IMR-90 (cell line): Measurements from ENCODE around the gene PHEX. TPM values are rescaled to one million over a fixed set of nuclear protein-coding genes. Genes with fewer than 3 reads are reported as not detected.

Experiments used
- ATAC-seq: fragments of 200-7000 bp; cut with Tn5 transposase; 2 replicates; pipeline ENCODE4 v1.9.1; 2020; ENCODE audit warnings: low read depth, mild to moderate bottlenecking, moderate library complexity
- BruUV-seq: library from RNA; stranded (reverse); fragments of 400-500 nt; replicated peaks from 2 replicates; lab custom pipeline; 2021; lab: Mats Ljungman, UMichigan
- CTCF ChIA-PET: fragments of 300-600 bp; formaldehyde crosslinking; extraction: SDS; loops from one replicate; lab custom pipeline; 2021; ENCODE audit warnings: antibody characterized with exemption; lab: Yijun Ruan, JAX
- POLR2A ChIA-PET: fragments of 300-600 bp; sonication (Branson Sonifier 250); formaldehyde crosslinking; loops from one replicate; lab custom pipeline; 2022; ENCODE audit warnings: antibody characterized with exemption; ENCODE audit not compliant: unreplicated experiment; lab: Charles Lee
- DNase-seq: peaks from one replicate; pipeline ENCODE4 v3.0.0; 2013
- H2AFZ ChIP-seq: replicated peaks from 2 replicates; pipeline ENCODE3; 2013; ENCODE audit warnings: low read length, mild to moderate bottlenecking; ENCODE audit not compliant: poor library complexity
- H2AK5ac ChIP-seq: 2 replicates; pipeline ENCODE4 v1.6.1; 2013; ENCODE audit warnings: low read depth, low read length, inconsistent platforms
- H2AK9ac ChIP-seq: replicated peaks from 2 replicates; pipeline ENCODE3; 2013; ENCODE audit warnings: mild to moderate bottlenecking, low read depth, low read length, moderate library complexity; ENCODE audit not compliant: poor library complexity
- H2BK120ac ChIP-seq: 2 replicates; pipeline ENCODE4 v1.6.1; 2013; ENCODE audit warnings: low read depth, low read length, inconsistent platforms
- H2BK15ac ChIP-seq: 3 replicates; pipeline ENCODE4 v1.6.1; 2013; ENCODE audit warnings: low read depth, low read length, inconsistent platforms
- H2BK20ac ChIP-seq: 2 replicates; pipeline ENCODE4 v1.6.1; 2013; ENCODE audit warnings: low read depth, mild to moderate bottlenecking, inconsistent platforms, low read length, moderate library complexity
- H2BK5ac ChIP-seq: 2 replicates; pipeline ENCODE4 v1.6.1; 2013; ENCODE audit warnings: mild to moderate bottlenecking, low read depth, low read length, inconsistent platforms; ENCODE audit not compliant: poor library complexity, severe bottlenecking
- H3K14ac ChIP-seq: replicated peaks from 2 replicates; pipeline ENCODE4 v1.6.1; 2013; ENCODE audit warnings: low read depth, low read length, inconsistent platforms
- H3K18ac ChIP-seq: 2 replicates; pipeline ENCODE4 v1.6.1; 2013; ENCODE audit warnings: low read depth, low read length, control low read depth
- H3K23ac ChIP-seq: 2 replicates; pipeline ENCODE4 v1.6.1; 2013; ENCODE audit warnings: low read depth, low read length, inconsistent platforms
- H3K27ac ChIP-seq: 2 replicates; pipeline ENCODE4 v1.5.1; 2013; ENCODE audit warnings: mild to moderate bottlenecking, control low read depth, low read length; ENCODE audit not compliant: insufficient read depth
- H3K27me3 ChIP-seq: 2 replicates; pipeline ENCODE4 v1.6.1; 2013; ENCODE audit warnings: low read length; ENCODE audit not compliant: control insufficient read depth, insufficient read depth
- H3K36me3 ChIP-seq: 2 replicates; pipeline ENCODE4 v1.6.1; 2013; ENCODE audit warnings: low read length, mixed read lengths; ENCODE audit not compliant: control insufficient read depth, insufficient read depth
- H3K4ac ChIP-seq: 2 replicates; pipeline ENCODE4 v1.6.1; 2013; ENCODE audit warnings: low read depth, low read length, inconsistent platforms
- H3K4me1 ChIP-seq: 2 replicates; pipeline ENCODE4 v1.6.1; 2013; ENCODE audit warnings: low read length, mixed read lengths; ENCODE audit not compliant: control insufficient read depth, insufficient read depth
- H3K4me2 ChIP-seq: 2 replicates; pipeline ENCODE4 v1.6.1; 2013; ENCODE audit warnings: low read depth, mild to moderate bottlenecking, control low read depth, low read length, moderate library complexity
- H3K4me3 ChIP-seq: 2 replicates; pipeline ENCODE4 v1.5.1; 2013; ENCODE audit warnings: low read depth, mild to moderate bottlenecking, control low read depth, low read length, moderate library complexity; ENCODE audit not compliant: insufficient read depth
- H3K56ac ChIP-seq: 2 replicates; pipeline ENCODE4 v1.6.1; 2013; ENCODE audit warnings: low read length, inconsistent platforms; ENCODE audit not compliant: insufficient read depth; ENCODE audit errors: extremely low read depth
- H3K79me1 ChIP-seq, 2 experiments: 2 replicates each; pipeline ENCODE4 v1.6.1; 2013; ENCODE audit warnings: low read length in 2 of 2, inconsistent platforms in 1 of 2, low read depth in 1 of 2
- H3K9ac ChIP-seq: 2 replicates; pipeline ENCODE4 v1.6.1; 2013; ENCODE audit warnings: low read depth, low read length, control low read depth
- H3K9me1 ChIP-seq: 2 replicates; pipeline ENCODE4 v1.6.1; 2013; ENCODE audit warnings: low read length, inconsistent platforms; ENCODE audit not compliant: insufficient read depth
- H3K9me3 ChIP-seq: 2 replicates; pipeline ENCODE4 v1.6.1; 2013; ENCODE audit warnings: low read length; ENCODE audit not compliant: control insufficient read depth, insufficient read depth
- H4K20me1 ChIP-seq: 2 replicates; pipeline ENCODE4 v1.6.1; 2013; ENCODE audit warnings: low read length, inconsistent platforms; ENCODE audit not compliant: insufficient read depth
- H4K5ac ChIP-seq: 2 replicates; pipeline ENCODE4 v1.6.1; 2013; ENCODE audit warnings: mild to moderate bottlenecking, low read depth, low read length, control low read depth
- H4K8ac ChIP-seq, 2 experiments: 2 replicates each; pipeline ENCODE4 v1.6.1; 2013; ENCODE audit warnings: low read depth in 2 of 2, low read length in 2 of 2, control low read depth in 1 of 2, inconsistent platforms in 1 of 2
- H4K91ac ChIP-seq: 2 replicates; pipeline ENCODE4 v1.6.1; 2013; ENCODE audit warnings: low read depth, low read length, inconsistent platforms; ENCODE audit not compliant: insufficient read depth
- BHLHE40 ChIP-seq: fragments of 150-350 bp; IDR thresholded peaks from 2 replicates; pipeline ENCODE4 v1.6.1; 2016; ENCODE audit warnings: mild to moderate bottlenecking, low read depth, low read length
- CEBPB ChIP-seq: IDR thresholded peaks from 2 replicates; pipeline ENCODE4 v1.6.1; 2012; ENCODE audit warnings: low read depth, low read length, improper control_type of control experiment
- CHD1 ChIP-seq: IDR thresholded peaks from 2 replicates; pipeline ENCODE4 v1.6.1; 2012; ENCODE audit warnings: low read depth, low read length, improper control_type of control experiment
- FOS ChIP-seq: fragments of 150-350 bp; IDR thresholded peaks from 2 replicates; pipeline ENCODE4 v1.6.1; 2016; ENCODE audit warnings: low read depth, low read length
- MAFK ChIP-seq: IDR thresholded peaks from 2 replicates; pipeline ENCODE4 v1.6.1; 2012; ENCODE audit warnings: low read depth, low read length, improper control_type of control experiment
- MAZ ChIP-seq: IDR thresholded peaks from 2 replicates; pipeline ENCODE4 v1.6.1; 2012; ENCODE audit warnings: low read depth, mild to moderate bottlenecking, low read length, improper control_type of control experiment, moderate library complexity, borderline replicate concordance
- MXI1 ChIP-seq: IDR thresholded peaks from 2 replicates; pipeline ENCODE4 v1.6.1; 2012; ENCODE audit warnings: low read depth, mild to moderate bottlenecking, low read length, moderate library complexity, borderline replicate concordance
- NFE2L2 ChIP-seq: fragments of 150-350 bp; IDR thresholded peaks from 2 replicates; pipeline ENCODE4 v1.6.1; 2016; ENCODE audit warnings: low read depth, mild to moderate bottlenecking, low read length
- POLR2A ChIP-seq: IDR thresholded peaks from 2 replicates; pipeline ENCODE4 v1.6.1; 2012; ENCODE audit warnings: mild to moderate bottlenecking, low read depth, low read length
- RAD21 ChIP-seq: IDR thresholded peaks from 2 replicates; pipeline ENCODE4 v1.6.1; 2012; ENCODE audit warnings: low read length, improper control_type of control experiment
- RCOR1 ChIP-seq: IDR thresholded peaks from 2 replicates; pipeline ENCODE4 v1.6.1; 2012; ENCODE audit warnings: mild to moderate bottlenecking, low read length, improper control_type of control experiment; ENCODE audit not compliant: insufficient replicate concordance
- RFX5 ChIP-seq: IDR thresholded peaks from 2 replicates; pipeline ENCODE4 v1.8.0; 2012; ENCODE audit warnings: low read depth, mild to moderate bottlenecking, low read length, moderate library complexity
- SMC3 ChIP-seq: fragments of 150-350 bp; IDR thresholded peaks from 2 replicates; pipeline ENCODE4 v1.6.1; 2016; ENCODE audit warnings: low read depth, mild to moderate bottlenecking, antibody characterized with exemption, low read length, moderate library complexity
- USF2 ChIP-seq: fragments of 150-350 bp; IDR thresholded peaks from 2 replicates; pipeline ENCODE4 v1.6.1; 2017; ENCODE audit warnings: mild to moderate bottlenecking, antibody characterized with exemption, low read length, low read depth
- WGBS, 2 experiments: methylation state at CpG; one replicate each; pipeline versions ENCODE4 v1.1.5 to v1.1.7; 2013; ENCODE audit warnings: missing lambda C conversion rate in 2 of 2; ENCODE audit not compliant: insufficient read length in 1 of 2; ENCODE audit errors: extremely low coverage in 2 of 2; 5-methylcytosine and 5-hydroxymethylcytosine counted together
- dilution Hi-C: fragments of 300-500 bp; cut with HindIII; formaldehyde crosslinking; loops from one replicate; pipeline ENCODE4 v1.14.3; 2018; ENCODE audit warnings: low sequenced_read_pairs; ENCODE audit not compliant: unreplicated experiment
- in situ Hi-C: fragments of 300-500 bp; cut with MboI; formaldehyde crosslinking; loops from 3 replicates; pipeline ENCODE4 v1.14.3; 2019; ENCODE audit warnings: low sequenced_read_pairs, inconsistent platforms, mixed read lengths
- intact Hi-C: fragments of 100-400 bp; cut with micrococcal nuclease; formaldehyde crosslinking; loops from 2 replicates; pipeline ENCODE4 v1.10.0; 2022
- polyA plus RNA-seq, 3 experiments: library from polyadenylated mRNA; depleted of rRNA; stranded (reverse); fragments of >200 nt; gene quantifications; 2 replicates each; pipeline ENCODE4 v1.2.3, GENCODE V29; 2012; ENCODE audit warnings: low replicate concordance in 1 of 3
- total RNA-seq: library from RNA; depleted of rRNA; stranded (reverse); fragments of >200 nt; gene quantifications from 2 replicates; pipeline ENCODE4 v1.2.3, GENCODE V29; 2012
- TF ChIP-seq, protein P1 (sequence below): conservative IDR thresholded peaks from 2 replicates; pipeline ENCODE4 v1.5.1; 2012; ENCODE audit warnings: mild to moderate bottlenecking, low read depth, low read length, improper control_type of control experiment
- TF ChIP-seq, protein P2 (sequence below): fragments of 150-350 bp; IDR thresholded peaks from 2 replicates; pipeline ENCODE4 v1.6.1; 2016; ENCODE audit warnings: low read depth, mild to moderate bottlenecking, low read length, moderate library complexity, borderline replicate concordance

PHEX gene
- total and polyA plus RNA-seq, 2 of the 4 experiments (the other 2 are of a cell fraction) = 0.10 to 0.18 TPM

- Histone ChIP-seq H2BK15ac (no peak overlapping the region), H2AFZ (no peak overlapping the region), H2AK5ac (no peak overlapping the region), H4K20me1 (no peaks in the 10 kb centered on the region), H2BK5ac (no peak overlapping the region), H3K27me3 (no peaks in the 10 kb centered on the region), H3K9me1 (no peaks in the 10 kb centered on the region), H3K4me3 (no peak overlapping the region), H3K36me3 (no peaks in the 10 kb centered on the region), H4K8ac (no peak overlapping the region), H3K14ac (no peak overlapping the region), H3K79me1 (no peaks in the 10 kb centered on the region), H3K4me1 (peaks cover 4% of the 10 kb centered on the region), H3K4ac (no peak overlapping the region), H3K18ac (no peak overlapping the region), H2AK9ac (no peak overlapping the region), H3K9ac (no peak overlapping the region), H3K9me3 (no peaks in the 10 kb centered on the region), H4K5ac (no peak overlapping the region), H3K4me2 (no peak overlapping the region), H3K56ac (no peak overlapping the region), H3K23ac (no peak overlapping the region), H2BK120ac (no peak overlapping the region), H4K91ac (no peak overlapping the region), H2BK20ac (no peak overlapping the region), H3K27ac (no peak overlapping the region)
- ATAC-seq = no peak
- in situ Hi-C loops = no loop called here
- ChIA-PET CTCF (no interaction called here), POLR2A (no interaction called here)
- TF ChIP-seq, protein P1, sequence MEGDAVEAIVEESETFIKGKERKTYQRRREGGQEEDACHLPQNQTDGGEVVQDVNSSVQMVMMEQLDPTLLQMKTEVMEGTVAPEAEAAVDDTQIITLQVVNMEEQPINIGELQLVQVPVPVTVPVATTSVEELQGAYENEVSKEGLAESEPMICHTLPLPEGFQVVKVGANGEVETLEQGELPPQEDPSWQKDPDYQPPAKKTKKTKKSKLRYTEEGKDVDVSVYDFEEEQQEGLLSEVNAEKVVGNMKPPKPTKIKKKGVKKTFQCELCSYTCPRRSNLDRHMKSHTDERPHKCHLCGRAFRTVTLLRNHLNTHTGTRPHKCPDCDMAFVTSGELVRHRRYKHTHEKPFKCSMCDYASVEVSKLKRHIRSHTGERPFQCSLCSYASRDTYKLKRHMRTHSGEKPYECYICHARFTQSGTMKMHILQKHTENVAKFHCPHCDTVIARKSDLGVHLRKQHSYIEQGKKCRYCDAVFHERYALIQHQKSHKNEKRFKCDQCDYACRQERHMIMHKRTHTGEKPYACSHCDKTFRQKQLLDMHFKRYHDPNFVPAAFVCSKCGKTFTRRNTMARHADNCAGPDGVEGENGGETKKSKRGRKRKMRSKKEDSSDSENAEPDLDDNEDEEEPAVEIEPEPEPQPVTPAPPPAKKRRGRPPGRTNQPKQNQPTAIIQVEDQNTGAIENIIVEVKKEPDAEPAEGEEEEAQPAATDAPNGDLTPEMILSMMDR = no peak
- no peak for TF ChIP-seq CEBPB
- no peak for TF ChIP-seq SMC3
- no peak for TF ChIP-seq RCOR1
- TF ChIP-seq MAZ = no peak
- no peak for TF ChIP-seq BHLHE40
- no peak for TF ChIP-seq NFE2L2
- no peak for TF ChIP-seq RFX5
- no peak for TF ChIP-seq RAD21
- TF ChIP-seq POLR2A = no peak
- TF ChIP-seq, protein P2, sequence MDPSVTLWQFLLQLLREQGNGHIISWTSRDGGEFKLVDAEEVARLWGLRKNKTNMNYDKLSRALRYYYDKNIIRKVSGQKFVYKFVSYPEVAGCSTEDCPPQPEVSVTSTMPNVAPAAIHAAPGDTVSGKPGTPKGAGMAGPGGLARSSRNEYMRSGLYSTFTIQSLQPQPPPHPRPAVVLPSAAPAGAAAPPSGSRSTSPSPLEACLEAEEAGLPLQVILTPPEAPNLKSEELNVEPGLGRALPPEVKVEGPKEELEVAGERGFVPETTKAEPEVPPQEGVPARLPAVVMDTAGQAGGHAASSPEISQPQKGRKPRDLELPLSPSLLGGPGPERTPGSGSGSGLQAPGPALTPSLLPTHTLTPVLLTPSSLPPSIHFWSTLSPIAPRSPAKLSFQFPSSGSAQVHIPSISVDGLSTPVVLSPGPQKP = no peak
- no peak for TF ChIP-seq MXI1
- no peak for TF ChIP-seq FOS
- no peak for TF ChIP-seq USF2
- TF ChIP-seq MAFK = no peak
- no peak for TF ChIP-seq CHD1
- no CpG with 5 or more reads among the region's 2 CpGs for WGBS, 2 experiments
- no TSS peak for BruUV-seq
- no peak for DNase-seq
- intact Hi-C loops = no loop called here
- dilution Hi-C loops = no loop called here
Measured at GRCh38 chrX:22056235-22056634, 24.1 kb downstream of the PHEX start.
